Hematopoietic multipotent progenitor cell treated with erythropoietin and hydrocortisone succinate and interleukin-3 and kit ligand, for 4 days (in vitro differentiated cells): ENCODE data around the gene BFSP2.
A peak's percentile ranks its signal among the peaks of the same experiment; 100 is the strongest.

Experiments used
- DNase-seq: peaks from one replicate; pipeline ENCODE4 v3.0.0-alpha.2; 2015

BFSP2 gene

GRCh38 chr3:133383741-133384140 is 16.1 kb upstream of the BFSP2 start:
- no peak for DNase-seq

- peak; percentile 84 for DNase-seq
Observed at GRCh38 chr3:133384331-133385027, 15.4 kb upstream of the BFSP2 start.

- DNase-seq: peak; percentile 8
Observed at GRCh38 chr3:133386876-133387275, 13.0 kb upstream of the BFSP2 start.

GRCh38 chr3:133387341-133387740 is 12.5 kb upstream of the BFSP2 start:
- DNase-seq: no peak

- no peak for DNase-seq
Observed at GRCh38 chr3:133388696-133389395, 11.0 kb upstream of the BFSP2 start.

GRCh38 chr3:133390715-133391114 is 9.1 kb upstream of the BFSP2 start:
- no peak for DNase-seq

- DNase-seq: peak; percentile 39
Observed at GRCh38 chr3:133393204-133393603, 6.7 kb upstream of the BFSP2 start.

- no peak for DNase-seq
Observed at GRCh38 chr3:133393691-133394474, 6.0 kb upstream of the BFSP2 start.

- DNase-seq: no peak
Observed at GRCh38 chr3:133394561-133395311, 5.1 kb upstream of the BFSP2 start.

- DNase-seq: no peak
Observed at GRCh38 chr3:133396906-133397305, 3.0 kb upstream of the BFSP2 start.

GRCh38 chr3:133401374-133402135 is 1.7 kb downstream of the BFSP2 start:
- no peak for DNase-seq

- DNase-seq: no peak
Observed at GRCh38 chr3:133404920-133405319, 5.1 kb downstream of the BFSP2 start.

GRCh38 chr3:133408366-133408765 is 8.5 kb downstream of the BFSP2 start:
- no peak for DNase-seq

GRCh38 chr3:133408961-133409360 is 9.1 kb downstream of the BFSP2 start:
- DNase-seq: no peak

- DNase-seq: no peak
Observed at GRCh38 chr3:133410191-133410892, 10.5 kb downstream of the BFSP2 start.

GRCh38 chr3:133412183-133413132 is 12.6 kb downstream of the BFSP2 start:
- DNase-seq: no peak

- peak; percentile 50 for DNase-seq
Observed at GRCh38 chr3:133413161-133414020, 13.5 kb downstream of the BFSP2 start.

GRCh38 chr3:133414021-133414392 is 14.2 kb downstream of the BFSP2 start:
- no peak for DNase-seq

GRCh38 chr3:133418361-133418760 is 18.5 kb downstream of the BFSP2 start:
- no peak for DNase-seq
